ENCODE measurements around the gene PCSK1.
"Not testable (repeated sequence)": the region's sequence is repeated elsewhere in the genome, so short reads cannot be mapped to it uniquely, and the experiment has no call there.

PCSK1 gene

DNA sequence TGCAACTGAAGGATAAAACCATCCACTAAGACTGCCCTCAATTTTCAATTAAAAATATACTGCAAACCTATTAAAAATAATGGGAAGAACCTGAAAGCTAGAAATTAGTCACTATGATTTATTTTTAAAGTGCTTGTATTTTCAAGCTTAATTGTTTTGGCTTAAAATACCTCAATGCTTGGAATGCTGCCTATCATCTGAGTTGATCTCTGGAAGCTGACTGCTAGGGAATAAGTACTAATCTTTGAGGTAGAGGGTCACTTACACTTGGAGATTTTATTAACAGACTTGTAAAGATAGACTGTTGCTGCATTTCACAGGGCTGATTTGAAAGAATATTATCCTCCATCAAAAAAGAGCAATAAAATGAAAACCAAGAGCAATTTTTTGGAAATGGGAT lies 6.2 kb downstream of the PCSK1 start:
- no peak for DNase-seq (ENCODE audit: low spot score)

DNA sequence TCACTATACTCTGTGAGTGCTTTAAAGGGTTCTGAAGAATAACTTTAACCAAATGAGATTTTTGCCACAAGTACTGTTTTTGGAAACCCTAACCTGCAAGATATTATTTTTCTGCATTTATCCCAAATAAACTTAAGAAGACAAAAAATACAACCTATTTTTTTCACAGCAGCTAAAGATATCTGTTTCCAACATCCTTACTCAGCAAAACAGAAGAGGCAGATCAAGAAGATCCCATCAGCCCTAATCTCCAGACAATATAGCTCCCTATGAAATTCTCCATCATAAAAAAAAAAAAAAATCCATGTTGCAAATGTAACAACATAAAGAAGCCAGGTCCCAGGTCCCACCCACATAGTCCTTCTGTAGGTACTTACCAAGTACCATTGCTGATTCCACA lies 7.6 kb downstream of the PCSK1 start:
- DNase-seq (ENCODE audit: low spot score): no peak

DNA sequence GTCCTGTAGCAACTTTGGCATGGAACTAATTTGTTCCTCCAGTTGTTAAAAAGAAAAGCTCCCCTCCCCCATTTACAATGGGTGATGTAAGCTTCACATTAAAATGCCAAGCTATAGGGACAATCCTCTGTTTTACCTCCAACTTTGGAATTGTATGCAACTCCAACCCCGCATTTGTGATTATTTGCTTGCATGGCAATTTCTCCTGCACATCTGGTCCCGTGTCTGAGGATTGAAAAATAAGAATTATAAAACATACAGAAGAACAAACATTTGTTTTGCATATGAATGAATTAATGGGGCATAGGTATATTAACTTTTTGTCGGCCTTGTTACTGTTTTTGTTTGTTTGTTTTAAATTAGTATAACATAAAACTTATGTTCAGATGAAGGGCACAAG lies 17.2 kb downstream of the PCSK1 start:
- no peak for DNase-seq (ENCODE audit: low spot score)

DNA sequence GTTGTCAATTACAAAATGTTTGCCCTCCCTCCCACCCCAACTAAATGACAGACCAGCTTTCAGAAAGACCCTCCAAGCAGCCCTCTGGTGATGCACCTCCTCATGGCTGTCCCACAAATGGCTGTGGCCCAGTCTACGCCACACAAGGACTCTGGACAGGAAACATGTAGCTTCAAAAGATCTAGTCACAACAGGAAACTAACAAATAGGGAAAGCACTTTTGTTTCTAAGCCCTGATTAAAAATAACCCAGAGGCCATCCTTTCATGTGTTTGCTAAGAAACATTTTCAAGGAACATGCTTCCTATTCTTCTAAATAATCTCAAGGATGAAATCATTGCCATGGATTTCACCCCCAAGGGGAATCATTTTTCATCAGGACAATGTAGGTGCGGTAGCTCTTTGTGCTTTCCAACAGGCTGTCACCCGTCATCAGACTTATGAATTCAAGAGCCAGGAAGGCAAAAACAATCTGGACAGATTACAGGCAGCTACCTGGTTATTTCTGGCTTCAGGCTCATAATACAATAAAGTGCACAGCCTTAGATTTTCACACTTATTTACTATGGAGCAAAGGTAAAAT lies 20.1 kb downstream of the PCSK1 start:
- no peak for DNase-seq (ENCODE audit: low spot score)

DNA sequence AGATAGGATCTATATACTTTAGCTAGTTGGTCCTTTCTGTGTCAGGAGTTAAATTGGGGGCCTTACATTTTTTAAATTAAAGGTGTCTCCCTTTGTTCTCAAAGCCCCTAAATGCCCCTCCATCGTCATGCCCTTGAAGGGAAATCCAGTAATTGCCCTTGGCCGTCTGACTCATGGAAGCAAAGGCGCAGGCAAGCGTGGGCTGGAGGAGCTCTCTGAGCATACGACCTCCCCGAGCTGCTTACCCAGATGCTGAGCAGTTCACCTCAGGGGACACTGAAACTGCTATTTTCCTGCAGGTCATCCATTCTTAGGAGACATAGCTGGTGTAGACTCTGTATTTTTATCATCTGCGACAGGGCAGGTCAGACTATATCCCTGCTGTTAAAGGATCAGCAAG lies 23.0 kb downstream of the PCSK1 start:
- DNase-seq (ENCODE audit: low spot score): no peak

DNA sequence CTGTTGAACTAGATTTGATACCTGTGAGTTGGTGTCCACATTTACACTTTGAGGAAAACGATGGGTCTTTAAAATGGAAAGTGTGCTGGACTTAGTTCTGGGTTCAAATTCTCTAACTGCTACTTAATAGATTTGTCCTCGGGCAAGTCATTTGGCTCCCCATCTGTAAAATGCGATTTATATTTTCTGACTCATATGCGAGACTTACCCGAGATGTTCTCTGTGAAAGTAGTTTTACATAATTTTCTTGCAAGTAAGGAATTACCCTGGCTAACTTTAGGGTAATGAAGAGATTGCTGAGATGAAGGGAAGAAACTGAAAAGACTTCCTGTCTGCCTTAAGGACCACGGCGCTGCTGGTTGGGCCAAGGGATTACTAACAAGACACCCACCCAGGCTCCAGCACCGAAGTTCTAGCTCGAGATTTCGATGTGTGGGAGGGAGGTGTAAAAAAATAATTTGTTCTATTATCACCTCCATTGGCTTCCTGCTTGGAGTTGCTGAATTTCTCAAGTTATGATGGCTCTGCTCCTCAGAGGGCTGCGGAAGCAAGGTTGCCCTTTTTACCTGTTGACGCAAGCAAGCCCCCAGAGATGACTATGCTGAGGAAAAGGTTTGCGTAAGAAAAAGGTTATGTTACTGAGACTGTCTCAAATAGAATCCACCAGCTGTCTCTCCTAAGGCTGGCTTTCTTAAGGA lies 24.1 kb downstream of the PCSK1 start:
- DNase-seq (ENCODE audit: low spot score): no peak

DNA sequence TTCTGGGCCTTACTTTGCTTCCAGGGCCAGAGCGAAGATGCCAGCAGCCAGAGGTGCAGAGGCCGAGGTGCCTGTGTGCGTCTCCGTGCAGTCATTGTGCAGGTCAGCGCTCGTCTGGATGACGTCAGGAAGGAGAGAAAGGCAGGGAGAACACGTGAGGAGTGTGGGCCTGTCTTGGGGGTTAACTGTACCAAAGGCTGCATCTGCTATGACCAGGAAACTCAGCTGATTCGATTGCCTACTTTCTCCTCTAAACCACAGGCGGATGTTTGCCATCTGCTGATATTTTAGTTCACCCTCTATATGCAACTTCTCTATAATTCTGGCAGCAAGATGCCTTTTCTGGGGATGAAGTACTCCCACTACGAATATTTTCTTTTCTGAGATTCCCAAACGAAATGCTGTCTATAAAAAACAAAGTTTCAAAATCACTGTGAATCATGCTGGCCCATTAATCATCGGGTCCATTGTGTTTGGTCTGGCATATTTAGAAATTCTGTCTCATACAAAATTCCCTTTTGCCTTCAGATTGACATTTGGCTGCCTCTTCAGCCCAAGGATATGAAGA lies 24.8 kb downstream of the PCSK1 start:
- no peak for DNase-seq (ENCODE audit: low spot score)

DNA sequence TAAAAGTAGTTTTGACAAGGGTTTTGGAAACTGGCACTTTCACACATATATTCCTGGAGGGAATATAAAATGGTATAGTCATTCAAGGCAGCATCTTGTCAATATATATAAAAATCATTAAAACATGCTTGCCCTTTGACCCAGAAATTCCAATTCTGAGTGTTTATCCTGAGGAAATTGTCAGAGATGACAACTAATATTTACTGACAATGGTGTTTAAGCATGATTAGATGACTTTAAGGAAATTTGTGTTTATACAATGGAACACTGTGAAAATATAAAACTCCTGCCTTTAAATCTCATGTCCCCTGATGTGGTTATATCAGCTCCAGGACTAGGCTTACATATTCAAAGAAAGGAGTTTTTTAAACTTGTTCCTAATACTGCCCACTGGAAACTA lies 25.6 kb downstream of the PCSK1 start:
- no peak for DNase-seq (ENCODE audit: low spot score)

DNA sequence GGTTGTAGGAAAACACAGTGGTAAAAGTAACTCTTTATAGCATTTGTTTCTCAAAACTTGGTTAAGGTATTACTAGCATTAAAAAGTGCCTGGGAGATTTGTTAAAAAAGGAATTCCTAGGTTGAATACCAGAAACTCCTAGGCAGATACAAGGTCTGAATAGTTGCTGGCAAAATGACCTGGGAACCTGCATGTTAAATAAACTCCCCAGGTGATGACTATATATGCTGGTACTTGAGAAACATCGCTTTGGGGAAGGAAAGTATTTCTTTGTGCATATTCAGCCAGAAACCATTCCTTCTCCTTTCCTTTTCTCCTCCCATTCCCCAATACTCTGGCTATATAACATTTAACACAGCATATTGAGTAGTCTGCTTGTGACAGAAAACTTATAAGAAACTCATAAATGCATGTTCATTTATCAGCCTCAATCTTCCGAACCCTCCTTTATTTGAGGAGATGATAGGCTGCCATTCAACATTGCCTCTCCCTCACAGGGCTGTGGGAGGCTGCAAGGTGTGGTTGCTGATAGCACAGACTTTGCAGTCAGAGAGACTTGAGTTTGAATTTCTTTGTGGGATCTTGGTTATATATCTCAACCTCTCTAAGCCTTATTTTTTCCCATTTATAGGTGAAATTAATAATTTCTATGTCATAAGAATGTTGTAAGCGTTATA lies 28.7 kb downstream of the PCSK1 start:
- DNase-seq (ENCODE audit: low spot score): no peak

DNA sequence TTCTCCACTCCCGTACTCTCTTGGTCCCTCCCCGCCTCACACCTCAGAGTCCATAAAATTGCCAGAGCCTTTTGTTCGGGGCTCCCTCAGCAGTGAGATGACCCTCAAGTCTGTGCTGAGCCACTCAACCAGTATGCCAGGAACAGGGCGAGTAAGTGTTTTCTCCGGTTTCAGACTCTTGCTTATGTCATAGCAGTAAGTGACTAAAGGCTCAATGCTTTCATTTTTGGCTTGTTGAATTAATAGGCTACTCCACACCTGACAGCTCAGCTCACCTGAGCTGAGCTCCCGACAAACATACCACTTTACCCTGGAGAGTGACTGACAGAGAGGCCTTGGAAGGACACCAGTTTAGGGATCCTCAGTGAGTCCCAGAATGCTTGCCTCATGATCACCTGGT lies 30.5 kb downstream of the PCSK1 start:
- no peak for DNase-seq (ENCODE audit: low spot score)

DNA sequence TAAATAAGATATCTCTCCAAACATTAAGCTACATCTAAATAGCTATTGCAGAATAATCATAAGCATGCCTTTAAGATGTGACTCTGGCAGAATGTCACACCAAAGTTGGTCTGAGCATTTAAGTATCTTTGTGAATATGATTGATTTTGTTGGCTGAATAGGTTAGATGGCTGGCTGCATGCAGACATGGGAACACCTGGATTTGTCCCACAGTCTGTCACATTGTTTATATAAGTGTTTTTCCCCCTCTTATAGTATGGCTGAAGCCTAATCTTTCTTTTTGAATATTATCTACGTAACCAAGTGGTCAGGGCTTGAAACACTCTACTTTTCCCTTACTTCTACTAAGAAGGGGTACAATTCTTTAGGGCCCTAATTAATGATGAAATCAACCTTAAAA lies 36.2 kb downstream of the PCSK1 start:
- no peak for DNase-seq (ENCODE audit: low spot score)

DNA sequence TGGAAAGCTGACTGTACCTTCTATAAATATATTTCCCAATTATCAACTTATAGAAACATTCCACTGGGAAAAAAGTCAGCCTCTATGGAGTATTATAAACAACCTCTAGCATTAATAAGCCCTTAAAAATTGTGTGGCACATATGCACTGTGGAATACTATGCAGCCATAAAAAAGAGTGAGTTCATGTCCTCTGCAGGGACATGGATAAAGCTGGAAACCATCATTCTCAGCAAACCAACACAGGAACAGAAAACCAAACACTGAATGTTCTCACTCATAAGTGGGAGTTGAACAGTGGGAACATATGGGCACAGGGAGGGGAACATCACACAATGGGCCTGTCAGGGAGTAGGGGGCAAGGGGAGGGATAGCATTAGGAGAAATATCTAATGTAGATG lies 37.8 kb downstream of the PCSK1 start:
- DNase-seq (ENCODE audit: low spot score): not testable (repeated sequence)

DNA sequence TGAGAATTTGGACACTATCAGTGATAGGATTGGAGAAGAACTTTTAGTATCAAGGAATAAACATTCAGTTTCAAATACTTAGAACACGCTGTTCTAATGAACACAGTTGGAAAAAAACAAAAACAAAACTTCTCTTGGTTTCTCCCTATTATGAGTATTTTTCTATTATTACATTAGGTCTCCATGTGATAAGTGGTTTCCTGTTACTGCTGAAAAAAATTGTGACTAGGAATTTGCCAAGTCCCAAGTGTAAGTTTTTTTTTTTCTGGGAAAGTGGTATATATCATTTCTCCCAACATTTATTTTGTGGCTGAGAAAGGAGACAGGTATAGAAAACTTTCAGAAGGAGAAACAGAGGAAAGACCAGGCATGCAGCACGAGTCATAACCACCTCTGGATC lies 41.1 kb downstream of the PCSK1 start:
- DNase-seq (ENCODE audit: low spot score): no peak

DNA sequence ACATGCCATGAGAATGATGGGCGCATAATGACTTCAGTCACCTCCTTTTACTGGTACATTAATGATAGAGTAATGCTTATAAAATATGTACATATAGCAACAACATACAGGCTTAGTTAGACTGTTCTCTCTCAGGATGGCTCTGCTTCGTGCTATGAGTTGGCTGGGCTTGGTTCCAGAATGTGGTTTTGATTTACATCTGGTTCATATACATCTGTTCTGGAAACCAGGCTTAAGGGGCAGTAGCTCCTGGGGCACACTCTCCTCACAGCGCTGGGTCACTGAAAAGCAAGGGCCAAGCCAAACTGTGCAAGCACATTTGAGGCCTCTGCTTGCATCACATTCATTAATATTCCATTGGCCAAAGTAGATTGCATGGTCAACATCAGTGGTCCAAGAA lies 44.9 kb downstream of the PCSK1 start:
- no peak for DNase-seq (ENCODE audit: low spot score)

DNA sequence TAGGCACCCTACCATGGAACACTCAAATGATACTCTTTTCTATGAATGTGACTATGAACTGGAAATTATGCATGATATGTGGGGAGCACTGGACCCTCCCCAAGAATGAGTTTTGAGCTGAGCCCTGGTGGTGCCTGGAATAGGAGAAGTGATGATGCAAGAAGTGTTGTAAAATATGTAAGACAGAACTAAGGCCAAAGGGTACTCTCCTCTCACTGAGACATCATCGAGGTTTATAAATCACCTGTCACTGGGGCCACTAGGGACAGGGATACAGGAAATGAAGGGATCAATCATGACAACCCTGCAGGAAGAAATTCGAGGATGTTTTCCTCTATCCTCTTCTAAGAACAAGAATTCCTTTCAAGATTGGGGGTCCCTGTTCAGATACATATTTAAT lies 45.4 kb downstream of the PCSK1 start:
- DNase-seq (ENCODE audit: low spot score): no peak

DNA sequence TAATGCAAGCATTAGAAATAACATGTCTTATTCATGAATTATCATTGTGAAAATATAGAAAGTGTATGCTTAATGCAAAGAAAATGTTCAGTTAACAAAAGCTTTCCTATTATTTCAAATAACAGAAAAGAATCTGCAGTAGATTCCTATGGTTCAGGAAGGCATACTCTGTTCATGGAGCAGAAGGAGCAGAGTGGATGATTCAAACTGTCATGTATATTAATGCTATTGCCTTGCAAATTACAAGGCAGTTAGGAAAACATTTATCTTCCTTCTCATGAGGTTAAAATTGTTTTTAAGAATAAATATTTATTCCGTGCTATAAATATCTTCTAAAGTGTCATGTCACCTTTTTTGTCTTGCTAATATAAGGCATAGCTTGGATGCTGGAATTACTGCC lies 47.5 kb downstream of the PCSK1 start:
- no peak for DNase-seq (ENCODE audit: low spot score)

DNA sequence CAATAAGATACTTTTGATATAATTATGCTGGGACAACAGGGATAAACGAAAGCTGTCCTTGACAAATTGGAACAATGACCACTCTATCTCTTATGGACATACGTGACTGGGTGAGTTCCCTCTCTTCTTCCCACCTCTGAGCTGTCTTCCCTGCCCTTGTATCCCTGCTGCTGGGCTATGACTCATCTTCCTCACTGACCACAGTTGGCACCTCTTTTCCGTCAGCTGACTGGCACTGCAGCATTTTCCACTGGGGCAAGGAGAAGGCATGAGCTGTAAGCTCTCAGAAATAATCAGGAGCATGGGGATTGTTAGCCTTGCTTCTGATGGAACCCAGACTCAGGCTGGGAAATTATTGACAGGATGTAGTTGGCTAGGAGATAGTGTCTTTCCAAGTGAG lies 48.7 kb downstream of the PCSK1 start:
- peak; percentile 46 for DNase-seq (ENCODE audit: low spot score)

DNA sequence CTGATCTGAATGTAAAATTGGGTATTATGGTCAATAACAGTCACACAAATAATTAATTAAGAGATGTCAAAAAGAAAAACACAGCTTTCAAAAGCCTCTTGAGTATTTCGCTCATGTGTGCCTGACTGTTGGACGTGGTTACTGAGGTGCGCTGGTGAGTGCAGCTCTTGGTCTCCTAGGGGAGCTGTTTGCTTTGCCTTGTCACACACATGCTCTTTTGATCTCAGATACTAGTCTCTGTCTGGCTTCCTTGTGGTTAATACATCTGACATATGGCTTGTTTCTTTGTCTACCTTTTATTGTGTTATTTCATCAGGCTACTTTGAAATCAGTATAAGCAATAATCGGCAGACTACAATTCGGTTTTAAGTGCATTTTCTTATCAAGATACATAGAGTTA lies 51.5 kb downstream of the PCSK1 start:
- no peak for DNase-seq (ENCODE audit: low spot score)

DNA sequence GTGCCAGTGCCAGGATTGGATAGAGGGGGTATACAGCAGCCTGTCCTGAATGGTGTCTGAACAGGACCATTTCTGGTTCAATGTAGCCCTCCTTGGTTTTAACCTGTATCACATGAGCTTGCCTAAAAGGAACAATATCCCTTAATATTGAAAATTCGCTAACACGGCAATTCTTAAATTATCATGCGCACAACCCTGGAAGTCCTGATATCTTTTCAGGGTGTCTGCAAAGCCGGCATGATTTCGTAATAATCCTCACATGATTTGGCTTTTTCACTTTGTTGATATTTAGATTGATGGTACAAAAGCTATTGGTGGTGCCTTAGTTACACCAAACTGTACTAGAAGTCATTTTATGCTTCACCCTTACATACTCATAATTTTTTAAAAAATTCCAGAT lies 53.2 kb downstream of the PCSK1 start:
- DNase-seq (ENCODE audit: low spot score): no peak

DNA sequence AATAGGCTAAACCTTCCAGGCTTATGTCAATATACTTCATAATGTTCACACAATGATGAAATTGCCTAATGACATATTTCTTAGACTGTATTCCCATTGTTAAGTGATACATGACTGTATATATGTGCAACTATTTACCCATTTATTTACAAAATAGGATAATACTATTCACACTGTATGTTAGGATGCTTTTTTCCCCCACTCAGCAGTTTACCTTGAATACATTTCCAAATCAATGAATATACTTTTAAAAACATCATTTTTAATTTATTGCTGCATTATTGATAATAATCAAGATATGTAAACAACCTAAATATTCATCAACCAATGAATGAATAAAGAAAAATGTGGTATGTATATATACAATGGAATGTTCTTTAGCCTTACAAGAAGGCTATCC lies 55.5 kb downstream of the PCSK1 start:
- DNase-seq (ENCODE audit: low spot score): no peak

DNA sequence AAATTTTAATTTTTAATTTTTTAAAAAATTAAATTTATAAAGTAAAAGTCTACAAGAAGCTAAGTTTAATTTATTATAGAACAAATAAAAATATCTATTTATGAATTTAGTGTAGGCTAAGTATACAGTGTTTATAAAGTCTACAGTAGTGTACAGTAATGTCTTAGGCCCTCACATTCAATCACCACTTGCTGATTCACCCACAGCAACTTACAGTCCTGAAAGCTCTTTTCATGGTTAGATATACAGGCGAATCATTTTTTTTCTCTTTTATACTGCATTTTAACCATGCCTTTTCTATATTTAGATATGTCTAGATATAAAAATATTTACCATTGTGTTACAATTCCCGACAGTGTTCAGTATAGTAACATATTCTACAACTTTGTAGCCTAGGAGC lies 55.9 kb downstream of the PCSK1 start:
- DNase-seq (ENCODE audit: low spot score): no peak

DNA sequence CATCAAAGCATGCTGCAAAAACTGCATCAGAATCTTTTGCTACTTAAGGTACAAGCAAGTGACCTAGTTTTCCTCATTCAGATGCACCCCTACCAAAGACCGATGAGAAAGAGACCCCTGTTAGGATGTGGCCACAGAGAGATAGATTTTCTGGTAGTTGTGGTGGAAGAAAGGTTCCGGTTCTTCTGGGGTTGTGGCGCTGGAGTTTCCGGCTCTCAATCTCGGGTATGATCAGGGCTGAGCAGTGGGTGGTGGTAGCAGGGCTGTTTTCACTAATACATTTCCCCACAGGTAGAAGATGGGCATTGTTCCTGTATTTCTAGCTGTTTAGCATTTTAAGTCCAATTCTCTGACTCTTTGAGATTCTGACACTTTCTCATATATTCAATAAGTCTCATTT lies 58.4 kb downstream of the PCSK1 start:
- DNase-seq (ENCODE audit: low spot score): no peak

DNA sequence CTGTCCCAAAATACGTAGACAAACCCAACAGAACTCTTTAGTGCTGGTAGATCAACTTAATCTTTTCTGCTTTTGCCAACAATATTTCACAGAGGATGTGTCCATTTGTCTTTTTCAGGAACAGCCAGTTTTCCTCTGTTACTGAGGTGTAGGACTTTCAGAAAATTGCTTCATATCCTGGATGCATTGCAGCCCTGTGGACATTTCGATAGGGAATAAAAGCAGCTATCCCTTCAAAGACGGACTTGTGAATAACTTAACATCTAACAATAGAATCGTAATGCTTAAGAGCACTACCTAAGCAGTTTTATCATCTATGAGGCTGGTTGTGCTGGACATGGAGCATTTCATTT lies 59.7 kb downstream of the PCSK1 start:
- no peak for DNase-seq (ENCODE audit: low spot score)

All from LoVo (cell line).